ENCODE measurements around the gene TBC1D4.

The TBC1D4 gene

GRCh38 chr13:75418186-75418843, 63.7 kb downstream of the TBC1D4 start:
- no peak for DNase-seq (ENCODE audit: low read depth in 2 of 2)

GRCh38 chr13:75417656-75418055, 64.3 kb downstream of the TBC1D4 start:
- DNase-seq (ENCODE audit: low read depth in 2 of 2) = no peak

- no peak for DNase-seq (ENCODE audit: low read depth in 2 of 2)
These were observed 65.0 kb downstream of the TBC1D4 start for GRCh38 chr13:75417012-75417384.

- DNase-seq (ENCODE audit: low read depth in 2 of 2) = no peak
These were observed 65.5 kb downstream of the TBC1D4 start for GRCh38 chr13:75416327-75417011.

GRCh38 chr13:75415694-75416093, 66.3 kb downstream of the TBC1D4 start:
- DNase-seq (ENCODE audit: low read depth in 2 of 2) = no peak

GRCh38 chr13:75415171-75415570, 66.8 kb downstream of the TBC1D4 start:
- no peak for DNase-seq (ENCODE audit: low read depth in 2 of 2)

- no peak for DNase-seq (ENCODE audit: low read depth in 2 of 2)
These were observed 67.7 kb downstream of the TBC1D4 start for GRCh38 chr13:75414036-75414827.

- no peak for DNase-seq (ENCODE audit: low read depth in 2 of 2)
These were observed 69.9 kb downstream of the TBC1D4 start for GRCh38 chr13:75411924-75412537.

GRCh38 chr13:75410207-75410606, 71.8 kb downstream of the TBC1D4 start:
- no peak for DNase-seq (ENCODE audit: low read depth in 2 of 2)

GRCh38 chr13:75407998-75408397, 74.0 kb downstream of the TBC1D4 start:
- no peak for DNase-seq (ENCODE audit: low read depth in 2 of 2)

- DNase-seq (ENCODE audit: low read depth in 2 of 2) = no peak
These were observed 74.5 kb downstream of the TBC1D4 start for GRCh38 chr13:75407473-75407872.

- DNase-seq (ENCODE audit: low read depth in 2 of 2) = no peak
These were observed 75.8 kb downstream of the TBC1D4 start for GRCh38 chr13:75405976-75406703.

GRCh38 chr13:75404726-75405125, 77.2 kb downstream of the TBC1D4 start:
- no peak for DNase-seq (ENCODE audit: low read depth in 2 of 2)

- no peak for DNase-seq (ENCODE audit: low read depth in 2 of 2)
These were observed 79.2 kb downstream of the TBC1D4 start for GRCh38 chr13:75402787-75403186.

- DNase-seq (ENCODE audit: low read depth in 2 of 2) = no peak
These were observed 81.2 kb downstream of the TBC1D4 start for GRCh38 chr13:75400775-75401174.

GRCh38 chr13:75399879-75400217, 82.1 kb downstream of the TBC1D4 start:
- no peak for DNase-seq (ENCODE audit: low read depth in 2 of 2)

- DNase-seq (ENCODE audit: low read depth in 2 of 2) = no peak
These were observed 82.6 kb downstream of the TBC1D4 start for GRCh38 chr13:75399168-75399878.

- DNase-seq (ENCODE audit: low read depth in 2 of 2) = no peak
These were observed 83.9 kb downstream of the TBC1D4 start for GRCh38 chr13:75398072-75398471.

- no peak for DNase-seq (ENCODE audit: low read depth in 2 of 2)
These were observed 86.1 kb downstream of the TBC1D4 start for GRCh38 chr13:75395901-75396300.

- DNase-seq (ENCODE audit: low read depth in 2 of 2) = no peak
These were observed 86.9 kb downstream of the TBC1D4 start for GRCh38 chr13:75395066-75395465.

GRCh38 chr13:75393839-75394520, 88.0 kb downstream of the TBC1D4 start:
- no peak for DNase-seq (ENCODE audit: low read depth in 2 of 2)
